Kidney (tissue), 14 donors: Measurements from ENCODE around the gene RANGRF. TPM values are rescaled to one million over a fixed set of nuclear protein-coding genes. Genes with fewer than 3 reads are reported as not detected.

Experiments
- DNase-seq, 5 donors: peaks; one replicate each; pipeline ENCODE4 v3.0.0-alpha.2; 2013 to 2020
- FAIRE-seq: peaks from 2 replicates; lab custom pipeline; 2012; peaks lifted over from hg19 to GRCh38; lab: Jason Lieb, UNC
- H3K27ac ChIP-seq, 2 donors: one replicate each; pipeline ENCODE4 v1.7.0; 2013; ENCODE audit warnings: low read depth in 2 of 2, low read length in 2 of 2, inconsistent platforms in 1 of 2
- H3K27me3 ChIP-seq: one replicate; pipeline ENCODE4 v1.7.1; 2013; ENCODE audit warnings: low read length, inconsistent platforms; ENCODE audit not compliant: control insufficient read depth, insufficient read depth
- H3K36me3 ChIP-seq, 3 donors: one replicate each; pipeline versions ENCODE4 v1.7.0 to v1.7.1; 2013; ENCODE audit warnings: low read length in 3 of 3, control low read depth in 1 of 3, inconsistent platforms in 1 of 3; ENCODE audit not compliant: insufficient read depth in 3 of 3, control insufficient read depth in 2 of 3
- H3K4me1 ChIP-seq, 3 donors: one replicate each; pipeline versions ENCODE4 v1.7.0 to v1.7.1; 2013; ENCODE audit warnings: low read length in 3 of 3, inconsistent platforms in 1 of 3, low read depth in 1 of 3; ENCODE audit not compliant: control insufficient read depth in 2 of 3, insufficient read depth in 2 of 3
- H3K4me3 ChIP-seq, 3 donors: one replicate each; pipeline versions ENCODE4 v1.7.0 to v1.8.1; 2013; ENCODE audit warnings: low read length in 3 of 3, control low read depth in 1 of 3, inconsistent platforms in 1 of 3
- H3K9ac ChIP-seq, 3 donors: one replicate each; pipeline versions ENCODE4 v1.7.0 to v1.7.1; 2013; ENCODE audit warnings: low read length in 3 of 3, control low read depth in 1 of 3, inconsistent platforms in 1 of 3
- H3K9me3 ChIP-seq, 3 donors: one replicate each; pipeline versions ENCODE4 v1.7.0 to v1.7.1; 2013; ENCODE audit warnings: low read length in 3 of 3, control low read depth in 1 of 3, inconsistent platforms in 1 of 3; ENCODE audit not compliant: control insufficient read depth in 2 of 3, insufficient read depth in 1 of 3
- CTCF ChIP-seq: IDR thresholded peaks from 3 replicates; pipeline ENCODE4 v1.5.1; 2012; ENCODE audit warnings: mild to moderate bottlenecking, moderate library complexity, borderline replicate concordance; ENCODE audit not compliant: insufficient read depth; ENCODE audit errors: extremely low read depth
- intact Hi-C: fragments of 100-400 bp; cut with DNase I; formaldehyde crosslinking; loops from one replicate; pipeline ENCODE4 v1.11.1; 2022
- polyA plus RNA-seq: library from polyadenylated mRNA; stranded (reverse); fragments of 350-450 nt; fragmentation: Illumina TruSeq; extraction: RNeasy Lipid Tissue Mini Kit (QIAGEN cat#74804); gene quantifications from one replicate; pipeline ENCODE4 v1.2.3, GENCODE V29; 2014; ENCODE audit warnings: low read depth, low replicate concordance; ENCODE audit not compliant: insufficient read depth
- total RNA-seq: library from RNA; stranded (reverse); fragmentation: NEBNext Ultra II Directional; extraction: Animal tissue kit (Norgen Biotek cat#: 25700); gene quantifications from one replicate; pipeline ENCODE4 v1.2.1, GENCODE V29; 2021
- donor health status: control.
- donor health status: control.
- donor health status: control.
- donor health status: control.
- donor health status: control.
- donor health status: DM: yes; HTN: yes; CAD: no.
- donor health status: Normal renal cell carcinoma (clear cell type).

The RANGRF gene
- total and polyA plus RNA-seq, 2 donors from 2014 or later, result 20.1 to 91.8 TPM

DNA sequence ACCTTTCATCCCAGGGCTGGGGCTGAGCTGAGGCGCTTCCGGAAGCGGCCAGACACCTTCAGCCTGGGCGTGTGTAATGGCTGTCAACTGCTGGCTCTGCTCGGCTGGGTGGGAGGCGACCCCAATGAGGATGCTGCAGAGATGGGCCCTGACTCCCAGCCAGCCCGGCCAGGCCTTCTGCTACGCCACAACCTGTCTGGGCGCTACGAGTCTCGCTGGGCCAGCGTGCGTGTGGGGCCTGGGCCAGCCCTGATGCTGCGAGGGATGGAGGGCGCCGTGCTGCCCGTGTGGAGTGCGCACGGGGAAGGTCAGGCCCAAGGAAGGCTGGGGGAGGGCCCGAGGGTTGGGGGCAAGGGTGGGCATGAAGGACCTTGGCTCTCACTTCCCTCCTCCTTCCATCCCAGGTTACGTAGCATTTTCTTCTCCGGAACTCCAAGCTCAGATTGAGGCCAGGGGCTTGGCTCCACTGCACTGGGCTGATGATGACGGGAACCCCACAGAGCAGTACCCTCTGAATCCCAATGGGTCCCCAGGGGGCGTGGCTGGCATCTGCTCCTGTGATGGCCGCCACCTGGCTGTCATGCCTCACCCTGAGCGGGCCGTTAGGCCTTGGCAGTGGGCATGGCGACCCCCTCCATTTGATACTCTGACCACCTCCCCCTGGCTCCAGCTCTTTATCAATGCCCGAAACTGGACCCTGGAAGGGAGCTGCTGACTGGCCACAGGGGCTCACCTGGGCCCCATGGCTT is 19.7 kb upstream of the RANGRF start:
- Histone ChIP-seq H3K36me3 (peaks cover 0 to 10% (median 6%) of the 10 kb centered on the region in 3 donors), H3K27ac (no peak overlapping the region), H3K9me3 (no peaks in the 10 kb centered on the region), H3K9ac (no peak overlapping the region), H3K4me3 (no peak overlapping the region), H3K4me1 (no peaks in the 10 kb centered on the region), H3K27me3 (no peaks in the 10 kb centered on the region)
- no peak for TF ChIP-seq CTCF
- intact Hi-C loops, result no loop called here
- DNase-seq (no peak), FAIRE-seq (no peak)

- intact Hi-C loops, result no loop called here
- Histone ChIP-seq H3K4me3 (no peak overlapping the region), H3K9ac (no peak overlapping the region), H3K4me1 (peaks cover 0 to 3% (median 3%) of the 10 kb centered on the region in 3 donors), H3K27ac (no peak overlapping the region), H3K27me3 (no peaks in the 10 kb centered on the region), H3K36me3 (peaks cover 0 to 4% (median 0%) of the 10 kb centered on the region in 3 donors), H3K9me3 (no peaks in the 10 kb centered on the region)
- DNase-seq (peak in 1 of 5 donors; percentile 3), FAIRE-seq (no peak)
- TF ChIP-seq CTCF, result no peak
Measured at GRCh38 chr17:8272421-8272820, 16.0 kb upstream of the RANGRF start.

DNA sequence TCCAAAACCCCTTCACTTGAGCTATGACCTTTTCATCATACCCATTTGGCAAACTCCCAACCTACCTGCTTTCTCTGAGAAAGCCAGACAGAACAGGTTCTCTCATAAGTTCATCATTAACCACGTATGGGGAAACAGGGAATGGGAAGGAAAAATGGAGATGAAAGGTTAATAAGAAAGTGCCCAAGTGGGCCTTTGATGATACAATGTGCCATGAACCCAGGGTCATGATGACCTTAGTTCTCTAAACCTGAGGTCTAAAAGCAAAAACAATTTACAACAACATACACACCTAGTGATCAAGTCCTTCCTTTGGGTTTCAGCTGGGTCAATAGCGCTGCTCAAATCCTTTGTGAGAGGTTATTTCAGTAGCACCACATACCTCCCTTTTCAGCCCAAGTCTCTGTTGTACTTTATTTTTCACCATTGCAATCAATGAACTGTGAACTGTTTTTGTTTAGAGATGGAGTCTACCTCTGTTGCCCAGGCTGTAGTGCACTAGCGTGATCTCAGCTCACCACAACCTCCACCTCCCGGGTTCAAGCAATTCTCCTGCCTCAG is 14.5 kb upstream of the RANGRF start:
- TF ChIP-seq CTCF, result no peak
- Histone ChIP-seq H3K9me3 (no peaks in the 10 kb centered on the region), H3K4me3 (no peak overlapping the region), H3K27ac (peak overlapping the region; percentile 77 to 94), H3K4me1 (peaks cover 0 to 3% (median 3%) of the 10 kb centered on the region in 3 donors), H3K27me3 (no peaks in the 10 kb centered on the region), H3K36me3 (peaks cover 0 to 4% (median 0%) of the 10 kb centered on the region in 3 donors), H3K9ac (no peak overlapping the region)
- peak in 2 of 5 donors; percentile 73 to 85 for DNase-seq
- intact Hi-C loops, result no loop called here
- FAIRE-seq, result peak; percentile 93
